DND-41 (cell line): Measurements from ENCODE around the gene ARL8A.

Source experiments
- ATAC-seq: fragments of 200-7000 bp; cut with Tn5 transposase; 3 replicates; pipeline ENCODE4 v1.9.1; 2021; ENCODE audit warnings: low read depth; ENCODE audit not compliant: insufficient read depth
- DNase-seq: peaks from one replicate; pipeline ENCODE4 v3.0.0-alpha.2; 2020
- H2AFZ ChIP-seq: 2 replicates; pipeline ENCODE4 v1.6.0; 2012; ENCODE audit warnings: low read depth, low read length
- H3K27ac ChIP-seq: 2 replicates; pipeline ENCODE4 v1.5.1; 2012; ENCODE audit warnings: low read length, inconsistent platforms
- H3K27me3 ChIP-seq: fragments of 200-600 bp; sonication (generic); 2 replicates; pipeline ENCODE4 v1.6.0; 2012; ENCODE audit warnings: low read length, mild to moderate bottlenecking, inconsistent platforms; ENCODE audit not compliant: insufficient read depth, poor library complexity
- H3K36me3 ChIP-seq: 2 replicates; pipeline ENCODE4 v1.5.1; 2012; ENCODE audit warnings: low read length, inconsistent platforms; ENCODE audit not compliant: insufficient read depth
- H3K4me1 ChIP-seq: 2 replicates; pipeline ENCODE4 v1.5.1; 2012; ENCODE audit warnings: mild to moderate bottlenecking, low read length; ENCODE audit not compliant: insufficient read depth
- H3K4me2 ChIP-seq: 2 replicates; pipeline ENCODE4 v1.6.0; 2012; ENCODE audit warnings: mild to moderate bottlenecking, moderate library complexity, low read length, inconsistent platforms; ENCODE audit not compliant: insufficient read depth
- H3K4me3 ChIP-seq, 2 experiments: fragments of 200-600 bp in 1 of 2; shearing (Covaris generic) in 1 of 2; 2 replicates each; pipeline ENCODE4 v1.5.1; 2012 to 2016; ENCODE audit warnings: inconsistent platforms in 2 of 2, low read length in 2 of 2, mild to moderate bottlenecking in 2 of 2, low read depth in 1 of 2, moderate library complexity in 1 of 2
- H3K79me2 ChIP-seq: 2 replicates; pipeline ENCODE4 v1.6.0; 2012; ENCODE audit warnings: low read length, inconsistent platforms; ENCODE audit not compliant: insufficient read depth
- H3K9ac ChIP-seq: 2 replicates; pipeline ENCODE4 v1.6.0; 2012; ENCODE audit warnings: low read depth, mild to moderate bottlenecking, inconsistent platforms, low read length, moderate library complexity
- H3K9me3 ChIP-seq: 2 replicates; pipeline ENCODE4 v1.5.1; 2012; ENCODE audit warnings: low read length, moderate library complexity, mild to moderate bottlenecking, inconsistent platforms; ENCODE audit not compliant: insufficient read depth, severe bottlenecking
- H4K20me1 ChIP-seq: 2 replicates; pipeline ENCODE4 v1.6.0; 2012; ENCODE audit warnings: low read length; ENCODE audit not compliant: insufficient read depth
- CTCF ChIP-seq: IDR thresholded peaks from 2 replicates; pipeline ENCODE4 v1.5.1; 2012; ENCODE audit warnings: borderline replicate concordance, low read length, moderate library complexity, mild to moderate bottlenecking; ENCODE audit not compliant: poor library complexity, severe bottlenecking; ENCODE audit errors: extremely low read depth
- EZH2 ChIP-seq: IDR thresholded peaks from 3 replicates; pipeline ENCODE4 v1.6.1; 2012; ENCODE audit warnings: borderline replicate concordance, low read depth, mild to moderate bottlenecking, moderate library complexity, low read length, inconsistent platforms; ENCODE audit not compliant: severe bottlenecking

ARL8A gene

GRCh38 chr1:202162047-202162417 lies 17.5 kb upstream of the ARL8A start:
- no peak overlapping the region for H3K4me3 ChIP-seq
- peak overlapping the region; percentile 75 for H3K9ac ChIP-seq

GRCh38 chr1:202161151-202162046 lies 16.9 kb upstream of the ARL8A start:
- peak overlapping the region; percentile 98 for H3K27ac ChIP-seq
- DNase-seq = peak; percentile 46
- H3K9ac ChIP-seq = peak overlapping the region; percentile 75
- no peak for ATAC-seq
- peak overlapping the region in 1 of 2 experiments; percentile 60; a peak in 1 of 4 replicates for H3K4me3 ChIP-seq
- H3K36me3 ChIP-seq = peaks cover 20% of the 10 kb centered on the region
- H3K4me1 ChIP-seq = peaks cover 90% of the 10 kb centered on the region
- peaks cover 28% of the 10 kb centered on the region for H3K79me2 ChIP-seq
- peak overlapping the region; percentile 68 for H3K4me2 ChIP-seq
- H2AFZ ChIP-seq = no peak overlapping the region
- H4K20me1 ChIP-seq = no peaks in the 10 kb centered on the region
- H3K9me3 ChIP-seq = no peaks in the 10 kb centered on the region
- H3K27me3 ChIP-seq = no peaks in the 10 kb centered on the region
- TF ChIP-seq EZH2 (no peak), CTCF (no peak)

More at GRCh38 chr1:202162047-202162417, 17.5 kb upstream of the ARL8A start:
- Histone ChIP-seq H3K36me3 (peaks cover 13% of the 10 kb centered on the region), H3K4me1 (peaks cover 94% of the 10 kb centered on the region), H3K4me2 (peak overlapping the region; percentile 68), H3K9me3 (no peaks in the 10 kb centered on the region), H4K20me1 (no peaks in the 10 kb centered on the region), H2AFZ (no peak overlapping the region), H3K27ac (peak overlapping the region; percentile 98), H3K27me3 (no peaks in the 10 kb centered on the region), H3K79me2 (peaks cover 28% of the 10 kb centered on the region)
- DNase-seq = peak; percentile 85
- TF ChIP-seq CTCF = no peak
- peak; percentile 39 for ATAC-seq

GRCh38 chr1:202160377-202160940 lies 15.9 kb upstream of the ARL8A start, which contains the start of gene PTPN7:
TSS of gene PTPN7 (minus strand) at chr1:202160602. CDS start at chr1:202159402, 1,200 bp downstream.
- Histone ChIP-seq H3K9me3 (no peaks in the 10 kb centered on the region), H2AFZ (peak within 1 kb of the TSS; percentile 75), H3K4me2 (peak within 1 kb of the TSS; percentile 68), H3K79me2 (peaks cover 28% of the 10 kb centered on the region), H3K4me1 (peaks cover 80% of the 10 kb centered on the region), H3K27ac (peak within 1 kb of the TSS; percentile 98), H3K36me3 (peaks cover 27% of the 10 kb centered on the region), H4K20me1 (no peaks in the 10 kb centered on the region), H3K27me3 (no peaks in the 10 kb centered on the region), H3K9ac (peak within 1 kb of the TSS; percentile 75), H3K4me3 (peak within 1 kb of the TSS; percentile 11 to 60; a peak in 3 of 4 replicates)
- DNase-seq (peak; percentile 95), ATAC-seq (peak; percentile 74)
- TF ChIP-seq EZH2 = no peak
- TF ChIP-seq CTCF = peak; percentile 92
